HG02938 (cell line): Measurements from ENCODE around the gene BUD31.
"Not testable (repeated sequence)": the region's sequence is repeated elsewhere in the genome, so short reads cannot be mapped to it uniquely, and the experiment has no call there.

Experiments used
- ATAC-seq: cut with Tn5 transposase; IDR thresholded peaks from one replicate; pipeline ENCODE4 v1.9.1; 2021; ENCODE audit warnings: mild to moderate bottlenecking, moderate library complexity; ENCODE audit not compliant: unreplicated experiment

Gene BUD31

GRCh38 chr7:99380032-99380822, 28.5 kb upstream of the BUD31 start:
- peak; percentile 23 for ATAC-seq

GRCh38 chr7:99380823-99381663, 27.7 kb upstream of the BUD31 start:
- ATAC-seq = peak; percentile 82

- ATAC-seq = no peak
Observed at GRCh38 chr7:99381664-99382075, 27.1 kb upstream of the BUD31 start.

- ATAC-seq = no peak
Observed at GRCh38 chr7:99383203-99383602, 25.6 kb upstream of the BUD31 start.

- no peak for ATAC-seq
Observed at GRCh38 chr7:99383791-99384370, 24.9 kb upstream of the BUD31 start.

GRCh38 chr7:99384523-99384922, 24.2 kb upstream of the BUD31 start:
- no peak for ATAC-seq

GRCh38 chr7:99385564-99385963, 23.2 kb upstream of the BUD31 start:
- no peak for ATAC-seq

GRCh38 chr7:99386584-99387238, 22.1 kb upstream of the BUD31 start:
- ATAC-seq = no peak

- ATAC-seq = not testable (repeated sequence)
Observed at GRCh38 chr7:99387239-99387635, 21.5 kb upstream of the BUD31 start.

- no peak for ATAC-seq
Observed at GRCh38 chr7:99387912-99388311, 20.9 kb upstream of the BUD31 start.

- no peak for ATAC-seq
Observed at GRCh38 chr7:99389772-99390171, 19.0 kb upstream of the BUD31 start.

- ATAC-seq = no peak
Observed at GRCh38 chr7:99390941-99391602, 17.7 kb upstream of the BUD31 start.

GRCh38 chr7:99392046-99392445, 16.7 kb upstream of the BUD31 start:
- no peak for ATAC-seq

- no peak for ATAC-seq
Observed at GRCh38 chr7:99392659-99393354, 16.0 kb upstream of the BUD31 start.

GRCh38 chr7:99393355-99394187, 15.2 kb upstream of the BUD31 start:
- no peak for ATAC-seq

GRCh38 chr7:99394188-99394502, 14.6 kb upstream of the BUD31 start:
- no peak for ATAC-seq

GRCh38 chr7:99395616-99396327, 13.0 kb upstream of the BUD31 start:
- no peak for ATAC-seq

- no peak for ATAC-seq
Observed at GRCh38 chr7:99396418-99397296, 12.1 kb upstream of the BUD31 start.
